ENCODE measurements around the gene KNOP1.

DNA sequence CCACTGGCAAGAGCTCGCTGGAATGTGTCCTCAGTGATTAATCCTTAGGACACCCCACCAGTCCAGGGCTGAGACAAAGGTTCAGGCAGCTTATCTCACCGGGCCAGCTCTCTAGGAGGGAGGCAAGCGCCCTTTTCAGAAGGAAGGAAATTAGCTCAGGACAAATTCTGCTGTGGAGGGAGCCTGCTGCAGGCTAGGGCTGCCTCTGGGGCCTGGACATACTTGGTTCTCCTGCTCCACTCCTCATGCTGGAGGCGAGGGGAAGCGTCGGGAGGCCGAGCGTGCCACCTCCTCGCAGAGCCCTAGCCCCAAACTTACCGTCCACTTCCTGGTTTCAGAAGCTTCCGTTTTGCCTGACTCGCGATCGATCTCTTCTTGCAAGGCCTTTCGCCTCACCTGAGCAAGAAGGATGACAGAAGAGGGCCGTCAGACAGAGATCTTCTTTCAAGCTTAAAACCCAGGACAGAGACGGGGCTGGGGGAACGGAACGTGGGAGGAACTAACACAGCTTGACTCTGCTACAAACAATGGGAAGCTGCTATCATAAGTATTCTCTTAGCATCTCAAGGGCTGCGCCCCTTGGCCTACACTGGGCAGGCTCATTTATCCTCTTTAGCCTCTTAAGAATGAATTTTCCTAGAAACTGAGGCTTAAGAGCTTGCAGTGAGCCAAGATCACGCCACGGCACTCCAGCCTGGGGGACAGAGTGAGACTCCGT, 7.7 kb downstream of the KNOP1 start:
- TF ChIP-seq, protein P1, sequence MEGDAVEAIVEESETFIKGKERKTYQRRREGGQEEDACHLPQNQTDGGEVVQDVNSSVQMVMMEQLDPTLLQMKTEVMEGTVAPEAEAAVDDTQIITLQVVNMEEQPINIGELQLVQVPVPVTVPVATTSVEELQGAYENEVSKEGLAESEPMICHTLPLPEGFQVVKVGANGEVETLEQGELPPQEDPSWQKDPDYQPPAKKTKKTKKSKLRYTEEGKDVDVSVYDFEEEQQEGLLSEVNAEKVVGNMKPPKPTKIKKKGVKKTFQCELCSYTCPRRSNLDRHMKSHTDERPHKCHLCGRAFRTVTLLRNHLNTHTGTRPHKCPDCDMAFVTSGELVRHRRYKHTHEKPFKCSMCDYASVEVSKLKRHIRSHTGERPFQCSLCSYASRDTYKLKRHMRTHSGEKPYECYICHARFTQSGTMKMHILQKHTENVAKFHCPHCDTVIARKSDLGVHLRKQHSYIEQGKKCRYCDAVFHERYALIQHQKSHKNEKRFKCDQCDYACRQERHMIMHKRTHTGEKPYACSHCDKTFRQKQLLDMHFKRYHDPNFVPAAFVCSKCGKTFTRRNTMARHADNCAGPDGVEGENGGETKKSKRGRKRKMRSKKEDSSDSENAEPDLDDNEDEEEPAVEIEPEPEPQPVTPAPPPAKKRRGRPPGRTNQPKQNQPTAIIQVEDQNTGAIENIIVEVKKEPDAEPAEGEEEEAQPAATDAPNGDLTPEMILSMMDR (conservative IDR thresholded peaks at IDR 0.05; ENCODE audit: low read length), result no peak
- no peak for TF ChIP-seq EZH2phosphoT487 (IDR thresholded peaks at IDR 0.05; ENCODE audit: borderline replicate concordance)
